AG04449 (cell line): ENCODE results near the gene MGAT4A.
A peak's percentile ranks its signal among the peaks of the same experiment; 100 is the strongest.
"Not testable (repeated sequence)": the region's sequence is repeated elsewhere in the genome, so short reads cannot be mapped to it uniquely, and the experiment has no call there.

Experiments
- CTCF ChIA-PET: fragments of 350-600 bp; formaldehyde crosslinking; extraction: SDS; loops from one replicate; lab custom pipeline; 2021; ENCODE audit warnings: antibody characterized with exemption; lab: Yijun Ruan, JAX
- POLR2A ChIA-PET: fragments of 400-600, 350-600 bp; formaldehyde crosslinking; extraction: SDS; loops from one replicate; lab custom pipeline; 2020; ENCODE audit warnings: antibody characterized with exemption, inconsistent platforms; lab: Yijun Ruan, JAX
- DNase-seq: peaks from one replicate; pipeline ENCODE4 v3.0.0-alpha.2; 2010; ENCODE audit warnings: low read depth, low spot score
- H3K4me3 ChIP-seq: 2 replicates; pipeline ENCODE4 v1.5.1; 2011; ENCODE audit warnings: low read depth, mild to moderate bottlenecking, control low read depth, low read length
- TF ChIP-seq, protein P1 (sequence below): IDR thresholded peaks from one replicate; pipeline ENCODE4 v1.5.1; 2011; ENCODE audit warnings: mild to moderate bottlenecking, moderate library complexity, low read length, control low read depth, inconsistent platforms; ENCODE audit not compliant: insufficient read depth; ENCODE audit errors: missing control alignments

MGAT4A gene

DNA sequence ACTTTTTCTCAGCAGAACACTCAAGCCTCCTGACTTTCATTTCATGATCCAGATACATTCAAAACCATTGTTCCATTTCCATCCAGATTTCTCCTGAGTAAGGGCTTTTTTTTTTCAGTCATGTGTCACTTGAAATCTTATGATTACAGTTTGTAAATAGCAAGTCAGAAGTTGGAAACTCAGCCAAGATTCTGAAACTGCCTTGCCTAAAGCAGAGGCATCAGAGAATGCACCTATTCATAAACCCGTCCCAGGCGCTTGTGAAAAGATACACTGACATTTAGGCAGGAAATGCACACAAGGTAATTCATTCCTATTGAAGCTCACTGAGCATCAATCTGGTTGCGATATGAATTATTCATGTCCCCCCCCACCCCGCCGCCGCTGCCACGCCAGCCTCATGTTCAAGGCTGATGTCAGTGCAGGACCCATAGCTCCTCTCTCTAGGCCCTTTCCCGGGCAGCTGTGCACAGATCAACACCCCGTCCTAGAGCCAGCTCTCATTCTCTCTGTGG, 30.4 kb upstream of the MGAT4A start:
- TF ChIP-seq, protein P1, sequence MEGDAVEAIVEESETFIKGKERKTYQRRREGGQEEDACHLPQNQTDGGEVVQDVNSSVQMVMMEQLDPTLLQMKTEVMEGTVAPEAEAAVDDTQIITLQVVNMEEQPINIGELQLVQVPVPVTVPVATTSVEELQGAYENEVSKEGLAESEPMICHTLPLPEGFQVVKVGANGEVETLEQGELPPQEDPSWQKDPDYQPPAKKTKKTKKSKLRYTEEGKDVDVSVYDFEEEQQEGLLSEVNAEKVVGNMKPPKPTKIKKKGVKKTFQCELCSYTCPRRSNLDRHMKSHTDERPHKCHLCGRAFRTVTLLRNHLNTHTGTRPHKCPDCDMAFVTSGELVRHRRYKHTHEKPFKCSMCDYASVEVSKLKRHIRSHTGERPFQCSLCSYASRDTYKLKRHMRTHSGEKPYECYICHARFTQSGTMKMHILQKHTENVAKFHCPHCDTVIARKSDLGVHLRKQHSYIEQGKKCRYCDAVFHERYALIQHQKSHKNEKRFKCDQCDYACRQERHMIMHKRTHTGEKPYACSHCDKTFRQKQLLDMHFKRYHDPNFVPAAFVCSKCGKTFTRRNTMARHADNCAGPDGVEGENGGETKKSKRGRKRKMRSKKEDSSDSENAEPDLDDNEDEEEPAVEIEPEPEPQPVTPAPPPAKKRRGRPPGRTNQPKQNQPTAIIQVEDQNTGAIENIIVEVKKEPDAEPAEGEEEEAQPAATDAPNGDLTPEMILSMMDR: no peak
- DNase-seq: no peak
- POLR2A ChIA-PET: no interaction called here
- no peak overlapping the region for H3K4me3 ChIP-seq
- CTCF ChIA-PET: no interaction called here

DNA sequence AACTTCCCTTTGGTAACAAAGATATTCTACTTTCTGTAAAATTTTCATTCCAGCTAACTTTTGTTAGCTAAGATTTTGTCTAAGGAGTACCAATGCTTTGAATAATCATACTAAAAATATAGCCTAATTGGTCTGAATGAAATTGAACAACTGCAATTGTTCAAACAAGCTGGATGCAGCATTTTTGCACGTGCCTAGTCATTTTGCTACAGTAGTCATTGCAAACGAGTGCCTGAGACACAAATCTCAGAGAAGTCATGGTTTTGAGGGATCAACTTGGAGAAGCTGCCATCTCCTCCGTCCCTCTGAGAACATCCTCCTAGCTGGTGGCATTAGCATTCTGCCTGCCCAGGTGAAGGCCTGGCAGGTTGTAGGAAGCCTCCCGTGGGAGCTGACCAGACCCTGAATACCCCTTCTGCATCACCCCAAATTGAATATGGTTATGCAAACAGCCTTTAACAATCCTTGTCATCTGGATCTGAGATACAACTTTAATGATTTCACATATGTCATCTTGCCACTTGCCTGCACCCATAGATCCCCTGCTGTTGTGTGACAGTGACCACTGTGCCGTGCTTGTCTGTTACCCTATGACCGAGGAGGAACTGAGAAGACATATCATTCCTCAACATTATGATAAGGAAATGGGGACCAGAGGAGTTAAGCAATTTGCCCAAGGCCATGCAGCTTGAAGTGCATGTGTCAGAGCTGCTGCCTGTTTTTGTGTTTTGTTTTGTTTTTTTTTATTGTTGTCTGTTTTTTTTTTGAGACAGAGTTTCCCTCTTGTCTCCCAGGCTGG, 29.1 kb upstream of the MGAT4A start:
- CTCF ChIA-PET: no interaction called here

DNA sequence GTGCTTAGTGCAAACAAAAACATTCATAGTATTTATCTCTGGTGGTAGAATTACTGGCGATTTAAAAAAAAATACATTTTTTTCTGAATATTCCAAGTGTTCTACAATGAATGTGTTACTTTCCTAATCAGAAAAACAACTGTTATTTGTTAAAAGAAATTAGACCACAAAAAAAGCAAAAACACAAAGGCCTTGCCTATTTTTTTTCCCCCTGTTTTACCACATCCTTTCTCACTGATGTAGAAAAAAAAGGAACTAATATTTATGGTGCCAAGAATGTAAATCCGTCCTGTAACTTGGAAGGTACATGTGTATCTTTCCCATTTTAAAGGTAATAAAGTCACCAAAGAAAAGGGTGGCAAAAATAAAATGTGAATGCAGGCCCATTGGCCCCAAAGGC, 28.4 kb upstream of the MGAT4A start:
- no peak overlapping the region for H3K4me3 ChIP-seq
- CTCF ChIA-PET: no interaction called here
- TF ChIP-seq, protein P1: no peak
- no peak for DNase-seq
- POLR2A ChIA-PET: no interaction called here

More for the DNA sequence above, 29.1 kb upstream of the MGAT4A start:
- no peak overlapping the region for H3K4me3 ChIP-seq
- POLR2A ChIA-PET: no interaction called here
- DNase-seq: no peak
- TF ChIP-seq, protein P1: no peak

DNA sequence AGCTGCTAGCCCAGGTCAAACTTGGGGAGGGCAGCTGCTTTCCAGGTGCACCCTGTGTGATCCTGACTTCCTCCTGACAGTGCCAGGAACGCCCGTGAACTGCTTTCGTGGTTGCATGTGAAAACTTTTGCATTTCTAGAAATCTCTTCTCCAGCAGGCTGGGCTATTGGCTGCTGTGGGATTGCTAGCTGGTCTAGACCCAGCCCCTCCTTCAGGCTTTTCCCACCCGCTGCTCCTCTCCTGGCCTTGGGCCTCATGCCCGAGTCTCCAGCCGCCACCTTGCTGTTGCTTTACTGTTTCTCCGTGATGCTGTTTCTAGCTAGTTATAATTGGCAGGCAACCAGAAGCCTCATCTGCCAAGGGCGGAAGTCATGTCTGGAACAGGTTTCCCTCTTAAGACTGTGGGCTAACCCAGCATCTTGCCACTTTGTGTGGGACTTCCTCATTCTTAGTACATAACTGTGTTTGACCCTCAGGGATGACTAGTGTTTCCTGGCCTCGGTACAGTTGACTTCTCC, 27.0 kb upstream of the MGAT4A start:
- TF ChIP-seq, protein P1: no peak
- POLR2A ChIA-PET: no interaction called here
- H3K4me3 ChIP-seq: no peak overlapping the region
- CTCF ChIA-PET: interaction anchor here (1.2 kb wide), 1 partner anchor 11 kb away, joined by 3 read pairs; no protein-coding TSS in a partner anchor
- peak; percentile 7 for DNase-seq

DNA sequence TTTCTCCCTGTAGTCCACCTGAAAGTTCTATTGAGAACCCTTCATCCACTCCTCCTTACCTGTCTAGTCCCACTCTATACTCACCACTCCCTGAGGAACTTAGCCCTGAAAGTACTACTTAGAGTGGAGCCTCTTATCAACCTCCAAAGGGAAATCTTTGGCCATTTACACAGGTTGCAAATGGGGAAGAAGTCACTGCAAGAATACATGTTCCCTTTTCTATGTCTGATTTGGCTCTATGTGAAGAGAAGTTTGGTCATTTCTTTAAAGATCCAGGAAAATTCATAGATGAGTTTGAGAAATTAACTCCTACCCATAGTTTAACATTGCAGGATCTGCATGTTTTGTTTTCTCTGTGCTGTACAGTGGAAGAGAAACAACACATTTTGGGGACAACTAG, 22.9 kb upstream of the MGAT4A start:
- TF ChIP-seq, protein P1: no peak

DNA sequence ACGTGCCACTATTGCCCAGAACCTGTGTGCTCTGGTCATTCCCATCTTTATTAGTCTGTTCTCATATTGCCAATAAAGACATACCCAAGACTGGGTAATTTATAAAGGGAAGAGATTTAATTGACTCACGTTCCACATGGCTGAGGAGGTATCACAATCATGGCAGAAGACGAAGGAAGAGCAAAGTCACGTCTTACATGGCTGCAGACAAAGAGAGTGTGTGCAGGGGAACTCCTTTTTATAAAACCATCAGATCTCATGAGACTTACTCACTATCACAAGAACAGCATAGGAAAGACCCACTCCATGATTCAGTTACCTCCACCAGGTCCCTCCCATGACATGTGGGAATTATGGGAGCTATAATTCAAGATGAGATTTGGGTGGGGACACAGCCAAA, 21.8 kb upstream of the MGAT4A start:
- DNase-seq, H3K4me3 ChIP-seq, POLR2A ChIA-PET, CTCF ChIA-PET: not testable (repeated sequence)

More for the DNA sequence above, 22.9 kb upstream of the MGAT4A start:
- no peak for DNase-seq
- H3K4me3 ChIP-seq: no peak overlapping the region
- ChIA-PET CTCF (no interaction called here), POLR2A (no interaction called here)
